IPS DF 4.7 (cell line): ENCODE measurements around the gene BARX1.

Experiments used
- DNase-seq: peaks from one replicate; pipeline ENCODE4 v3.0.0-alpha.2; 2013; ENCODE audit warnings: low spot score; ENCODE audit errors: extremely low read depth

Gene BARX1

GRCh38 chr9:93922535-93922934 is 32.6 kb downstream of the BARX1 start:
- DNase-seq, result no peak

- DNase-seq, result no peak
Measured at GRCh38 chr9:93920131-93920800, 34.9 kb downstream of the BARX1 start.

- no peak for DNase-seq
Measured at GRCh38 chr9:93918061-93918460, 37.1 kb downstream of the BARX1 start.

- DNase-seq, result no peak
Measured at GRCh38 chr9:93917121-93917853, 37.9 kb downstream of the BARX1 start.

- DNase-seq, result no peak
Measured at GRCh38 chr9:93916358-93916757, 38.8 kb downstream of the BARX1 start.

GRCh38 chr9:93911801-93912554 is 43.2 kb downstream of the BARX1 start:
- no peak for DNase-seq

GRCh38 chr9:93911136-93911745 is 43.9 kb downstream of the BARX1 start:
- DNase-seq, result no peak

GRCh38 chr9:93910598-93910997 is 44.6 kb downstream of the BARX1 start:
- DNase-seq, result no peak

GRCh38 chr9:93910196-93910595 is 45.0 kb downstream of the BARX1 start:
- no peak for DNase-seq

- no peak for DNase-seq
Measured at GRCh38 chr9:93909242-93909616, 45.9 kb downstream of the BARX1 start.

GRCh38 chr9:93908591-93909241 is 46.4 kb downstream of the BARX1 start:
- no peak for DNase-seq

- DNase-seq, result no peak
Measured at GRCh38 chr9:93907551-93908199, 47.5 kb downstream of the BARX1 start.

- no peak for DNase-seq
Measured at GRCh38 chr9:93906195-93906880, 48.8 kb downstream of the BARX1 start.

GRCh38 chr9:93905473-93906133 is 49.6 kb downstream of the BARX1 start:
- no peak for DNase-seq

- no peak for DNase-seq
Measured at GRCh38 chr9:93904649-93905472, 50.3 kb downstream of the BARX1 start.

- DNase-seq, result no peak
Measured at GRCh38 chr9:93903886-93904648, 51.1 kb downstream of the BARX1 start.

GRCh38 chr9:93902780-93903655 is 52.1 kb downstream of the BARX1 start:
- no peak for DNase-seq
